ENCODE results near the gene LRPAP1.
"Not testable (repeated sequence)": the region's sequence is repeated elsewhere in the genome, so short reads cannot be mapped to it uniquely, and the experiment has no call there.

The LRPAP1 gene

DNA sequence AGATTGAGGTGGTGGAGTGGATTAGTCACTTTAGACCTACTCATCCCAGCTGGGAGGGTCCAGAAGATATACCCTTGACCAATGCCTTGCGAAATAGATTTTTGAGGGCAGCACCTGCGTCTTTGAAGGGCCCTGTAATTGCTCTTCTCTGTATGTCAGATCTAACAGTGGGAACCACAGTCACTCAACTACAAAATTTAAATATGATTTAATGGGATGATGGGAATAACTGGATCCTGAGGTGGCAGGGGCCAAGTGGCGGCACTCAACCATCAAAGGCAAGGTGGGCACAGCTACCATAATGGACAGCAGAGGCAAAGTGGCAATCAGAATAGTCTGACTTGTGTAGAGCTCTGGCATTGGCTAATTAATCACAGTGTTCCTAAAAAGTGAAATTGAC, 76.6 kb downstream of the LRPAP1 start:
- DNase-seq = not testable (repeated sequence)

Data from activated CD4-positive, alpha-beta T cell treated with anti-CD3 and anti-CD28 coated beads, Interleukin-2, amount 50 U/mL, for 16 hours (primary cell).